22Rv1 (cell line): ENCODE data around the gene ODAPH.
"Not testable (repeated sequence)": the region's sequence is repeated elsewhere in the genome, so short reads cannot be mapped to it uniquely, and the experiment has no call there.

Experiments
- H3K27ac ChIP-seq: fragments of 450-650 bp; 2 replicates; pipeline ENCODE4 v1.5.1; 2017
- ZFX ChIP-seq: fragments of 450-650 bp; IDR thresholded peaks from 2 replicates; pipeline ENCODE4 v1.6.1; 2017; ENCODE audit warnings: antibody characterized with exemption, borderline replicate concordance
- TF ChIP-seq, protein P1 (sequence below): fragments of 450-650 bp; IDR thresholded peaks from 2 replicates; pipeline ENCODE4 v1.5.1; 2017; ENCODE audit warnings: mild to moderate bottlenecking

ODAPH gene

GRCh38 chr4:75542824-75543223, 13.0 kb upstream of the ODAPH start:
- no peak overlapping the region for H3K27ac ChIP-seq
- TF ChIP-seq, protein P1, sequence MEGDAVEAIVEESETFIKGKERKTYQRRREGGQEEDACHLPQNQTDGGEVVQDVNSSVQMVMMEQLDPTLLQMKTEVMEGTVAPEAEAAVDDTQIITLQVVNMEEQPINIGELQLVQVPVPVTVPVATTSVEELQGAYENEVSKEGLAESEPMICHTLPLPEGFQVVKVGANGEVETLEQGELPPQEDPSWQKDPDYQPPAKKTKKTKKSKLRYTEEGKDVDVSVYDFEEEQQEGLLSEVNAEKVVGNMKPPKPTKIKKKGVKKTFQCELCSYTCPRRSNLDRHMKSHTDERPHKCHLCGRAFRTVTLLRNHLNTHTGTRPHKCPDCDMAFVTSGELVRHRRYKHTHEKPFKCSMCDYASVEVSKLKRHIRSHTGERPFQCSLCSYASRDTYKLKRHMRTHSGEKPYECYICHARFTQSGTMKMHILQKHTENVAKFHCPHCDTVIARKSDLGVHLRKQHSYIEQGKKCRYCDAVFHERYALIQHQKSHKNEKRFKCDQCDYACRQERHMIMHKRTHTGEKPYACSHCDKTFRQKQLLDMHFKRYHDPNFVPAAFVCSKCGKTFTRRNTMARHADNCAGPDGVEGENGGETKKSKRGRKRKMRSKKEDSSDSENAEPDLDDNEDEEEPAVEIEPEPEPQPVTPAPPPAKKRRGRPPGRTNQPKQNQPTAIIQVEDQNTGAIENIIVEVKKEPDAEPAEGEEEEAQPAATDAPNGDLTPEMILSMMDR: no peak
- TF ChIP-seq ZFX: no peak

GRCh38 chr4:75544220-75544619, 11.6 kb upstream of the ODAPH start:
- not testable (repeated sequence) for H3K27ac ChIP-seq

DNA sequence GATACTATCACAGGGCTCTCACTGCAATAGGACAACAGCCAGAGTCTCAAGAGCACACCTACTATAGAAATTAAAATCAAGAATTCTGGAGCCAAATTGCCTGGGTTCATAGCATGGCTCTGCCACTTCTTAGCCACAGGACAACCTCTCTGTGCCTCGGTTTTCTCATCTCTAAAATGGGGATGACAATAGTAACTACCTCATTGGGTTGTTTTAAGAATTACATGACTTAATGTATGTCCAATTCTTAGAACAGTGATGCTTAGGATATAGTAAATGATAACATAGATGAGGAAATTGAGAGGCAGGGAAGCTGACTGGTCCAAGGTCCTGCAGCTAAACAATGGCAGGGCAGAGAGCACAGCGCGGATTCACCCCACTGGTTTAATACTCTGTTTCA, 11.0 kb upstream of the ODAPH start:
- TF ChIP-seq ZFX: no peak
- TF ChIP-seq, protein P1: no peak
- H3K27ac ChIP-seq: no peak overlapping the region

DNA sequence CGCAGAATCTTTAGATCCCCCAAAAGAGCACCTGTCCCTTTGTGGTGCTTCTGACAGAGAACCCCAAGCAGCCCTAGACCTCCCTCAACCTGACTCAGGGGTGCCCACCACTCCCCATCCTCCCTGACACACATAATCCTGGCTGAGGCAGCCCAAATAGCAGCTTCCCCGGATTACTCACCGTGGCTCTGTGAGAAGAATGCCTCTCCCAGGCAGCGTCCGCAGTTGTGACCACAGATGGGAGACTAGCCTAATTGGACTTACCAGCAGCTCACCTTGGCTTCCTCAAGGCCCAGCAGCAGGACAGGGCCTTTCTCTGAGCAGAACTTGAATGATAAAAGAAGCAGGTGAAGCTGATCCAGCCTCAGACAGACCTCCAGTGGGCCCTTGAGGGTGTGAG, 10.3 kb upstream of the ODAPH start:
- TF ChIP-seq, protein P1: no peak
- TF ChIP-seq ZFX: no peak

DNA sequence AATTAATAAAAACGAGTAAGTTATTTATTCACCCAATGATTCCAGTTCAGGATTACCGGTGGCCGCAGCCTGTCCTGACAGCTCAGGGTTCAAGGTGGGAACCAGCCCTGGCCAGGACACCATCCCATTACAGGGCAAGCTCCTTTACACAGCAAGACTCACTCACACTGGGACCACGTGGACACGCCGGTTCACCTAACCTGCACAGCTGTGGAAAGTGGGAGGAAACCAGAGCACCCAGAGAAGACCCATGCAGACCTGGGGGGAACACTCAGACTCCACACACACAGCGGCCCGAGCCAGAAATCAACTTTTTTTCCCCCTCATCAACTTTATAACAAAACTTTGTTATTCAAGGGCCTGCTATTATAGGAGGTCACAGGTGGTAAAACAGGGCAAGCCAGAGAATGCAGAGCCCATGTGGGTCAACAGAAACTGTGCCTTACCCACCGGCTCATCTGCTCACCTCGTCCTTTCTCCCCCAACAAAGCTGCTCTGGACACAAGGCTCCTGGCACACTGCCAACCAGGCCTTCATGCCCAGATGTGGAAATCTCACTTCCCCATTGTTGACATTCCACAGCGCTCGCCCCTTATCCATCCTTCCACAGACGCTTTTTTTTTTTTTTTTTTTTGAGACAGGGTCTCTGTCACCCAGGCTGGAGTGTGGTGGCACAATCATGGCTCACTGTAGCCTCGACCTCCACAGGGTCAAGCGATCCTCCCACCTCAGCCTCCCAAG, 8.0 kb upstream of the ODAPH start:
- H3K27ac ChIP-seq: no peak overlapping the region
- TF ChIP-seq ZFX: no peak
- TF ChIP-seq, protein P1: no peak

More for the DNA sequence above, 10.3 kb upstream of the ODAPH start:
- no peak overlapping the region for H3K27ac ChIP-seq

GRCh38 chr4:75549019-75549418, 6.8 kb upstream of the ODAPH start:
- TF ChIP-seq, protein P1: no peak
- TF ChIP-seq ZFX: no peak
- H3K27ac ChIP-seq: no peak overlapping the region

- no peak for TF ChIP-seq ZFX
- TF ChIP-seq, protein P1: no peak
- H3K27ac ChIP-seq: no peak overlapping the region
These were observed 3.4 kb upstream of the ODAPH start for GRCh38 chr4:75552452-75552851.

DNA sequence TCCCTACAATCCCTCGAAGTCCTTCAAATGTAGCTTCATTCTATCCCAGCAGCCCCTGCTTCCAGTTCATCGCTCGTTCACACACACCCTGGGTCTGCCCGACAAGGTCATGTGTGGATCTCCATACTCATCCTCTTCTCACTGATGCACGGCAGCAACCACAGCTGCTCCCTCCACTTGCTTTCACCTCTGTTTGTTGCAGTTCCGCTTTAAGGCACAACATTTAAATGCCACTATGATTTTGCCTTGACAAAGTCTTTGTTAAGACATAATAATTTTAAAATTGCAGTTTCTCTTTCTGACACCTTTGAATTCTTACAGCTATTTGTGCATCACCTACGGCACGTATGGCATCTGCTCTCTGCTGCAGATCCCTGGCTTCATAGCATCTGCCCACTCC, 1.8 kb downstream of the ODAPH start:
- no peak overlapping the region for H3K27ac ChIP-seq

More for the DNA sequence above, 1.8 kb downstream of the ODAPH start:
- TF ChIP-seq, protein P1: no peak
- TF ChIP-seq ZFX: no peak
